K562 (cell line): Measurements from ENCODE around the gene ATXN7L1. TPM values are rescaled to one million over a fixed set of nuclear protein-coding genes. Genes with fewer than 3 reads are reported as not detected.
A peak's percentile ranks its signal among the peaks of the same experiment; 100 is the strongest.

Experiments
- ATAC-seq: fragments of 200-7000 bp; cut with Tn5 transposase; 3 replicates; pipeline ENCODE4 v1.9.1; 2020; ENCODE audit warnings: moderate library complexity
- BruUV-seq: library from RNA; stranded (reverse); fragments of 400-500 nt; replicated peaks from 2 replicates; lab custom pipeline; 2021; lab: Mats Ljungman, UMichigan
- CTCF ChIA-PET: fragments of 300-600 bp; formaldehyde crosslinking; extraction: SDS; loops from one replicate; lab custom pipeline; 2021; ENCODE audit warnings: low intra/inter-chr PET ratio; lab: Yijun Ruan, JAX
- POLR2A ChIA-PET: fragments of 300-600, 350-650 bp; sonication (Branson Sonifier 250); formaldehyde crosslinking; extraction: SDS; loops from one replicate; lab custom pipeline; 2021; ENCODE audit warnings: antibody characterized with exemption, inconsistent platforms; lab: Yijun Ruan, JAX
- DNase-seq, 4 experiments: peaks; one replicate each; pipeline versions ENCODE4 v3.0.0 to v3.0.0-alpha.2; 2011 to 2018; ENCODE audit warnings: low spot score in 3 of 4, mixed read lengths in 3 of 4; ENCODE audit errors: extremely low read depth in 1 of 4
- FAIRE-seq: peaks from 2 replicates; lab custom pipeline; 2011; peaks lifted over from hg19 to GRCh38; lab: Jason Lieb, UNC
- H2AFZ ChIP-seq: 2 replicates; pipeline ENCODE4 v1.6.0; 2011; ENCODE audit warnings: low read depth, low read length, control low read depth, inconsistent platforms
- H3K27ac ChIP-seq: fragments of 200-600 bp; 3 replicates; pipeline ENCODE4 v1.8.0; 2011; ENCODE audit warnings: low read depth, mild to moderate bottlenecking, control low read depth, inconsistent platforms, low read length, moderate library complexity, mixed read lengths; ENCODE audit errors: extremely low read depth
- H3K27me3 ChIP-seq, 2 experiments: fragments of 300-600 bp in 1 of 2; 2 replicates in 1 of 2; 3 replicates in 1 of 2; pipeline versions ENCODE4 v1.6.0 to v1.8.0; 2011; ENCODE audit warnings: inconsistent platforms in 2 of 2, low read length in 2 of 2, mild to moderate bottlenecking in 1 of 2, mixed read lengths in 1 of 2, moderate library complexity in 1 of 2; ENCODE audit not compliant: control insufficient read depth in 2 of 2, insufficient read depth in 2 of 2
- H3K36me3 ChIP-seq: fragments of 300-600 bp; 3 replicates; pipeline ENCODE4 v1.8.0; 2011; ENCODE audit warnings: mild to moderate bottlenecking, low read length, inconsistent platforms; ENCODE audit not compliant: control insufficient read depth, insufficient read depth
- H3K4me1 ChIP-seq, 2 experiments: fragments of 200-600 bp in 1 of 2; replicated peaks in 1 of 2; 2 replicates in 1 of 2; 3 replicates in 1 of 2; pipeline versions ENCODE4 v1.5.1 to v1.8.0; 2011; ENCODE audit warnings: inconsistent platforms in 2 of 2, low read length in 2 of 2, mild to moderate bottlenecking in 1 of 2, mixed read lengths in 1 of 2, moderate library complexity in 1 of 2; ENCODE audit not compliant: control insufficient read depth in 2 of 2, insufficient read depth in 2 of 2
- H3K4me2 ChIP-seq: 2 replicates; pipeline ENCODE4 v1.6.1; 2011; ENCODE audit warnings: low read length, control low read depth, inconsistent platforms, mixed read lengths; ENCODE audit not compliant: insufficient read depth
- H3K4me3 ChIP-seq: fragments of 200-600 bp; sonication (generic), shearing (Covaris generic); 2 replicates; pipeline ENCODE4 v1.5.1; 2016; ENCODE audit warnings: control low read depth, inconsistent platforms
- H3K79me2 ChIP-seq: fragments of 200-600 bp; 3 replicates; pipeline ENCODE4 v1.8.0; 2011; ENCODE audit warnings: low read length, inconsistent platforms; ENCODE audit not compliant: control insufficient read depth, insufficient read depth
- H3K9ac ChIP-seq, 2 experiments: 2 replicates each; pipeline versions ENCODE4 v1.6.0 to v1.6.1; 2011; ENCODE audit warnings: low read depth in 2 of 2, low read length in 2 of 2, control low read depth in 1 of 2, inconsistent platforms in 1 of 2, mild to moderate bottlenecking in 1 of 2, mixed read lengths in 1 of 2; ENCODE audit not compliant: insufficient read depth in 1 of 2
- H3K9me1 ChIP-seq: one replicate; pipeline ENCODE4 v1.6.0; 2011; ENCODE audit warnings: inconsistent platforms, mild to moderate bottlenecking, low read length, moderate library complexity; ENCODE audit not compliant: control insufficient read depth, insufficient read depth
- H3K9me3 ChIP-seq: replicated peaks from 2 replicates; pipeline ENCODE4 v1.5.1; 2011; ENCODE audit warnings: low read depth, low read length, inconsistent platforms; ENCODE audit not compliant: control insufficient read depth, insufficient read depth
- H4K20me1 ChIP-seq: replicated peaks from 2 replicates; pipeline ENCODE4 v1.6.1; 2011; ENCODE audit warnings: low read length, inconsistent platforms, mixed read lengths; ENCODE audit not compliant: control insufficient read depth, insufficient read depth
- ARHGAP35 ChIP-seq: fragments of 450-650 bp; IDR thresholded peaks from 2 replicates; pipeline ENCODE4 v1.6.1; 2018; ENCODE audit not compliant: partially characterized antibody
- BDP1 ChIP-seq: IDR thresholded peaks from 3 replicates; pipeline ENCODE4 v1.6.1; 2011; ENCODE audit not compliant: insufficient read length, insufficient read depth
- CCNT2 ChIP-seq: IDR thresholded peaks from 2 replicates; pipeline ENCODE4 v1.6.1; 2011; ENCODE audit warnings: borderline replicate concordance, low read depth, mild to moderate bottlenecking, moderate library complexity, mixed read lengths, low read length; ENCODE audit not compliant: insufficient read length; ENCODE audit errors: extremely low read depth
- CREB3 ChIP-seq: fragments of 450-650 bp; conservative IDR thresholded peaks from 2 replicates; pipeline ENCODE4 v1.6.1; 2016; ENCODE audit warnings: missing genetic modification characterization, low read depth, mild to moderate bottlenecking, missing compliant biosample characterization, moderate library complexity
- E2F5 ChIP-seq: sonication (generic); formaldehyde crosslinking; IDR thresholded peaks from 2 replicates; pipeline ENCODE4 v1.8.0; 2022; ENCODE audit warnings: mild to moderate bottlenecking, missing genetic modification reagents
- E4F1 ChIP-seq: fragments of 250-450 bp; sonication (Bioruptor Pico); IDR thresholded peaks from 2 replicates; pipeline ENCODE4 v1.5.0; 2021; ENCODE audit warnings: mild to moderate bottlenecking, borderline replicate concordance
- ERF ChIP-seq: fragments of 450-650 bp; formaldehyde crosslinking; IDR thresholded peaks from 2 replicates; pipeline ENCODE4 v1.4.0; 2020; ENCODE audit warnings: mild to moderate bottlenecking, mixed read lengths
- KDM4B ChIP-seq, 2 experiments: fragments of 450-650 bp in 1 of 2; sonication (generic) in 1 of 2; IDR thresholded peaks; 2 replicates each; pipeline ENCODE4 v1.6.1; 2016 to 2017; ENCODE audit warnings: borderline replicate concordance in 2 of 2, antibody characterized with exemption in 1 of 2, low read depth in 1 of 2, mild to moderate bottlenecking in 1 of 2
- SP2 ChIP-seq: IDR thresholded peaks from 2 replicates; pipeline ENCODE4 v1.6.1; 2011; ENCODE audit warnings: mild to moderate bottlenecking, low read depth, low read length, moderate library complexity; ENCODE audit not compliant: poor library complexity, severe bottlenecking; ENCODE audit errors: extremely low read depth
- SRSF7 ChIP-seq: fragments of 200-400 bp; formaldehyde crosslinking; optimal IDR thresholded peaks from 2 replicates; pipeline ENCODE3; 2017; ENCODE audit warnings: mild to moderate bottlenecking, low read depth, low read length
- XRCC3 ChIP-seq: fragments of 450-650 bp; IDR thresholded peaks from 2 replicates; pipeline ENCODE4 v1.6.1; 2017; ENCODE audit warnings: mild to moderate bottlenecking, moderate library complexity
- YY1 ChIP-seq, 3 experiments: IDR thresholded peaks; 2 replicates each; pipeline ENCODE4 v1.6.1; 2011; ENCODE audit warnings: low read length in 2 of 3, mild to moderate bottlenecking in 2 of 3, moderate library complexity in 2 of 3, borderline replicate concordance in 1 of 3, control low read depth in 1 of 3, low read depth in 1 of 3; ENCODE audit not compliant: insufficient read depth in 3 of 3, insufficient replicate concordance in 2 of 3, control insufficient read depth in 1 of 3, insufficient read length in 1 of 3; ENCODE audit errors: extremely low read depth in 1 of 3
- ZNF253 ChIP-seq: fragments of 250-450 bp; sonication (Bioruptor Pico); conservative IDR thresholded peaks from 2 replicates; pipeline ENCODE4 v1.6.1; 2021; ENCODE audit warnings: mild to moderate bottlenecking
- ZNF263 ChIP-seq: sonication (generic); formaldehyde crosslinking; IDR thresholded peaks from 2 replicates; pipeline ENCODE4 v1.8.0; 2022; ENCODE audit warnings: mild to moderate bottlenecking, missing genetic modification reagents, borderline replicate concordance
- ZNF75A ChIP-seq: fragments of 450-650 bp; formaldehyde crosslinking; IDR thresholded peaks from 2 replicates; pipeline ENCODE4 v1.4.0; 2020; ENCODE audit warnings: mild to moderate bottlenecking
- WGBS: fragments of 100-300 bp; shearing (Covaris generic); methylation state at CpG from one replicate; pipeline ENCODE4 v1.1.6; 2016; ENCODE audit warnings: low coverage, mixed read lengths; ENCODE audit not compliant: insufficient coverage; ENCODE audit errors: missing lambda C conversion rate; 5-methylcytosine and 5-hydroxymethylcytosine counted together
- in situ Hi-C: fragments of 300-500 bp; cut with MboI; formaldehyde crosslinking; loops from 4 replicates; pipeline ENCODE4 v1.15.0; 2018; ENCODE audit warnings: inconsistent platforms, mixed read lengths
- intact Hi-C: fragments of 100-400 bp; cut with micrococcal nuclease; formaldehyde crosslinking; loops from 2 replicates; pipeline ENCODE4 v1.14.2; 2022
- polyA plus RNA-seq, 8 experiments: library from polyadenylated mRNA; depleted of rRNA in 4 of 8; stranded (reverse) in 5 of 8; unstranded in 3 of 8; fragments of >200 nt; fragmentation: Nextera tagmentation in 2 of 8; fragmentation: Illumina TruSeq in 1 of 8; extraction: Ambion mirVana in 2 of 8; extraction: Trizol in 1 of 8; gene quantifications; 2 replicates each; pipeline versions ENCODE4 v1.2.1 to v1.2.3, GENCODE V29; 2011 to 2014; ENCODE audit warnings: inconsistent platforms in 1 of 8, missing spikeins in 1 of 8
- total RNA-seq, 7 experiments: library from RNA; depleted of rRNA in 6 of 7; stranded (reverse); fragments of >200 nt in 6 of 7; fragmentation: Illumina TruSeq in 2 of 7; extraction: Trizol in 2 of 7; gene quantifications; 2 replicates each; pipeline versions ENCODE4 v1.2.1 to v1.2.3, GENCODE V29; 2011 to 2021; ENCODE audit warnings: low replicate concordance in 1 of 7

ATXN7L1 gene
- total and polyA plus RNA-seq, 9 of the 15 experiments (the other 6 are each of a cell fraction or from before 2014, with no cell fraction given) = 6.6 to 13.7 (median 10.7) TPM

GRCh38 chr7:105678811-105679495 is 197.4 kb downstream of the ATXN7L1 start:
- H2AFZ ChIP-seq = peak overlapping the region; percentile 75
- H4K20me1 ChIP-seq = 0 out of 2 replicates have a peak, but pooled peaks cover 11% of the 10 kb centered on the region
- peaks cover 7 to 21% of the 10 kb centered on the region in 2 experiments; a peak in 4 of 5 replicates for H3K27me3 ChIP-seq
- ChIA-PET POLR2A (no interaction called here), CTCF (interaction anchor here (0.6 kb wide), 1 partner anchor 195 kb away, joined by 3 read pairs; no protein-coding TSS in a partner anchor)
- intact Hi-C loops = no loop called here
- peak; percentile 77 for FAIRE-seq
- H3K27ac ChIP-seq = no peak overlapping the region; the same call in 2 of the 3 replicates
- ATAC-seq = peak; percentile 81
- peak overlapping the region; percentile 64 for H3K4me2 ChIP-seq
- DNase-seq = peak in 2 of 4 experiments; percentile 46 to 50
- H3K9me1 ChIP-seq = no peaks in the 10 kb centered on the region
- H3K4me1 ChIP-seq = peaks cover 14 to 21% of the 10 kb centered on the region in 2 experiments
- H3K9me3 ChIP-seq = no peaks in the 10 kb centered on the region
- BruUV-seq = no TSS peak
- H3K36me3 ChIP-seq = no peaks in the 10 kb centered on the region
- peak overlapping the region; percentile 14 to 81; a peak in 3 of 4 replicates for H3K9ac ChIP-seq
- in situ Hi-C loops = no loop called here
- 24% methylated on average over 25 of the region's 25 CpGs for WGBS
- H3K79me2 ChIP-seq = no peaks in the 10 kb centered on the region
- H3K4me3 ChIP-seq = peak overlapping the region; percentile 19; the same call in 1 of the 2 replicates
- no peak for TF ChIP-seq KDM4B (IDR thresholded peaks at IDR 0.05; ENCODE audit: borderline replicate concordance in 2 of 2, low read depth in 1 of 2)
- TF ChIP-seq SRSF7 = no peak
- TF ChIP-seq ZNF263 (CRISPR knock-in tag) = no peak; the same call in 1 of the 2 replicates
- no peak for TF ChIP-seq E2F5 (CRISPR knock-in tag)
- no peak for TF ChIP-seq XRCC3
- no peak for TF ChIP-seq ARHGAP35
- no peak for TF ChIP-seq YY1 (IDR thresholded peaks at IDR 0.05; ENCODE audit: borderline replicate concordance in 1 of 3, control insufficient read depth in 1 of 3, extremely low read depth in 1 of 3, insufficient read depth in 3 of 3, insufficient read length in 1 of 3, insufficient replicate concordance in 2 of 3, low read depth in 1 of 3, low read length in 2 of 3)
- TF ChIP-seq ERF (CRISPR knock-in tag) = 0 out of 2 replicates have a peak, but pooled peaks have one; percentile 48
- TF ChIP-seq CREB3 (tag) = no peak
- TF ChIP-seq E4F1 (CRISPR knock-in tag) = no peak
- TF ChIP-seq BDP1 = no peak
- no peak for TF ChIP-seq ZNF75A (CRISPR knock-in tag)
- no peak for TF ChIP-seq SP2
- TF ChIP-seq CCNT2 = no peak
- TF ChIP-seq ZNF253 (CRISPR knock-in tag) = no peak
